ENCODE measurements around the gene ELMO1. TPM values are rescaled to one million over a fixed set of nuclear protein-coding genes. Genes with fewer than 3 reads are reported as not detected.

The ELMO1 gene
- total and polyA plus RNA-seq, 11 donors, result 6.9 to 38.6 (median 14.7) TPM

DNA sequence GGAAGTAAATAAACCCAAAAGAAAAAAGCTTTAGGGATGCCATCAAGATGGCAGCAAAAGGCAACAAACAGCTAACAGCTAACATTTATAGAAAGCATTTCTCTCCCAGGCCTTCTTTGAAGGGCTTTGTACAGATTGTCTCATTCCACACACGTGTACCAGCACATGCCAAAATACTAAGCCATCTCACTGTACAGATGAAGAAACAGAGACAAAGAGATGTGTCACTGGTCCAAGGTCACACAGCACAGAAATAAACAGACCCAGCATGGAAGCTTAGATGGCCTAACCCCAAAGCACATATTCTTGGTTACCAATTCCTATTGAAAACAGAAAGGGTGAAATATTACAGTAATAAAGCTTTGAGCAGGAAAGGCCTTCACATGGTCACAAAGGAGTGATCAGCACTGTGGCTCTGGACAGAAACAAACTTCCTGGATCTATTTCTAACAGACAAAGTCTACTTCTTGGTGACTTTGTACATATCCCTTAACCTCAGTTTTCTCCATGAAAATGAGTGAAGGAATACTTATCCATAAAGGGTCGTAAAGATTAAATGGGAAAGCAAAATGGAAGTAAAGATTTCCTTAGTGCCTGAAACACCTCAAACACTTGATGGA is 346.0 kb downstream of the ELMO1 start:
- no peaks in the 10 kb centered on the region for H3K27me3 ChIP-seq
- no peaks in the 10 kb centered on the region for H3K9me3 ChIP-seq
- H3K4me1 ChIP-seq, result peaks cover 0 to 17% (median 9%) of the 10 kb centered on the region in 12 donors
- WGBS, 4 donors, result 89 to 96% (median 92%) methylated on average over 2 of the region's 2 CpGs
- intact Hi-C loops (cut with DNase I), result no loop called here
- no peak for ATAC-seq
- H3K4me3 ChIP-seq, result no peak overlapping the region
- DNase-seq, result no peak
- TF ChIP-seq, protein P1, sequence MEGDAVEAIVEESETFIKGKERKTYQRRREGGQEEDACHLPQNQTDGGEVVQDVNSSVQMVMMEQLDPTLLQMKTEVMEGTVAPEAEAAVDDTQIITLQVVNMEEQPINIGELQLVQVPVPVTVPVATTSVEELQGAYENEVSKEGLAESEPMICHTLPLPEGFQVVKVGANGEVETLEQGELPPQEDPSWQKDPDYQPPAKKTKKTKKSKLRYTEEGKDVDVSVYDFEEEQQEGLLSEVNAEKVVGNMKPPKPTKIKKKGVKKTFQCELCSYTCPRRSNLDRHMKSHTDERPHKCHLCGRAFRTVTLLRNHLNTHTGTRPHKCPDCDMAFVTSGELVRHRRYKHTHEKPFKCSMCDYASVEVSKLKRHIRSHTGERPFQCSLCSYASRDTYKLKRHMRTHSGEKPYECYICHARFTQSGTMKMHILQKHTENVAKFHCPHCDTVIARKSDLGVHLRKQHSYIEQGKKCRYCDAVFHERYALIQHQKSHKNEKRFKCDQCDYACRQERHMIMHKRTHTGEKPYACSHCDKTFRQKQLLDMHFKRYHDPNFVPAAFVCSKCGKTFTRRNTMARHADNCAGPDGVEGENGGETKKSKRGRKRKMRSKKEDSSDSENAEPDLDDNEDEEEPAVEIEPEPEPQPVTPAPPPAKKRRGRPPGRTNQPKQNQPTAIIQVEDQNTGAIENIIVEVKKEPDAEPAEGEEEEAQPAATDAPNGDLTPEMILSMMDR (IDR thresholded peaks at IDR 0.05), result no peak
- no peak for TF ChIP-seq POLR2A (IDR thresholded peaks at IDR 0.05)
- H3K36me3 ChIP-seq, result no peaks in the 10 kb centered on the region
- H3K27ac ChIP-seq, result no peak overlapping the region

DNA sequence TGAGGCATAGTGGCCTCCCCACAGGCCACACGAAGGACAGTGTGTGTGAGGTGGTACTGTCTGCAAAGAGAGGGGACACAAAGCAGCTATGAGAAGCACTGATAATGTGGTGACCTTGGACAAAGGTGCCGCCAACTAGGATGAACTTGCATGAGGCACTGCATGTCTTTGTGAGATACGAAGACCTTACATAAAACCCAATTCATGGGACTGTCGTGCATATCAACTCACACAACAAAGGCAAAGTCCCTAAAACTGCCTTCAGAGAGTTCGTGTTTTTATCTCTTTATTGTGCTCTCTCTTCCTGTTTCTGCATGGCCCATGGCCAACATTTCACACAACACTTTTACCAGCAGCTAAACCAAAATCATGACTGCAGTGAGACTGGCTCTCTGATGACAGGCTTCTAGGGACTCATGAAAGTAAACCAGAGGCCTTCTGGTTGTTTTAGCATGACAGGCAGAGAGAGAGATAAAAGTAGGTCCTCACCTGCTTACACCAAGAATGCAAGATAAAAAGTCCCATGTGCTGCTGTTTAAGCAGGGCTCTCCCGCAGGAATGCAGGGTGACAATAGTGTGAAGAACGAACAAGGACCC is 347.8 kb downstream of the ELMO1 start:
- Histone ChIP-seq H3K4me1 (peaks cover 0 to 17% (median 9%) of the 10 kb centered on the region in 12 donors), H3K9me3 (no peaks in the 10 kb centered on the region), H3K27ac (no peak overlapping the region), H3K4me3 (no peak overlapping the region), H3K36me3 (peaks cover 0 to 10% (median 6%) of the 10 kb centered on the region in 9 donors), H3K27me3 (no peaks in the 10 kb centered on the region)
- TF ChIP-seq, protein P1 (IDR thresholded peaks at IDR 0.05), result no peak
- TF ChIP-seq POLR2A (IDR thresholded peaks at IDR 0.05), result no peak
- WGBS, 4 donors, result 43 to 53% (median 48%) methylated on average over 7 of the region's 7 CpGs
- DNase-seq (peak in 1 of 5 donors; percentile 25), ATAC-seq (peak in 1 of 4 donors; percentile 34)
- intact Hi-C loops (cut with DNase I), result no loop called here

DNA sequence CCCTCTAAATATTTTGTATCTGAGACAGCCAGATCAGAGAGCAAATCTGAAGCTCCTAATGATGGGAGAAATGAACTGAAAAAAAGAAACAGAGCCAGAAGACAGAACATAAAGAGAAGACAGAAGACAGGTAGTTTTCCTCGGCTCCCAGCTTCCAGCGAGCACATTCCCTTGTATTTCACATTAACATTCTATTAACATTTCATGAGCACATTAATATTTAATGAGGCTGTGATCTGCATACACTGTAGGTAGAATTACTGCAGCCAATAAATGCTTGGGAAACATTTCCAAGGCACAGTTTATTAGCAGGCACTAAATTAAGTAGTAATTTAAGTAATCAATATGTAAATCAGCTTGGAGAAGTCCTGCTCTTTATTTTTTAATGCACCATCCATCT is 349.9 kb downstream of the ELMO1 start:
- Histone ChIP-seq H3K4me3 (no peak overlapping the region), H3K27ac (no peak overlapping the region), H3K36me3 (peaks cover 0 to 21% (median 14%) of the 10 kb centered on the region in 9 donors), H3K27me3 (no peaks in the 10 kb centered on the region), H3K4me1 (peaks cover 0 to 17% (median 9%) of the 10 kb centered on the region in 12 donors), H3K9me3 (no peaks in the 10 kb centered on the region)
- DNase-seq, result no peak
- intact Hi-C loops (cut with DNase I), result no loop called here
- 89 to 99% (median 96%) methylated on average over 2 of the region's 2 CpGs for whole genome bisulfite sequencing, 4 donors
- TF ChIP-seq, protein P1 (IDR thresholded peaks at IDR 0.05), result no peak
- no peak for TF ChIP-seq POLR2A (IDR thresholded peaks at IDR 0.05)
- ATAC-seq, result no peak

DNA sequence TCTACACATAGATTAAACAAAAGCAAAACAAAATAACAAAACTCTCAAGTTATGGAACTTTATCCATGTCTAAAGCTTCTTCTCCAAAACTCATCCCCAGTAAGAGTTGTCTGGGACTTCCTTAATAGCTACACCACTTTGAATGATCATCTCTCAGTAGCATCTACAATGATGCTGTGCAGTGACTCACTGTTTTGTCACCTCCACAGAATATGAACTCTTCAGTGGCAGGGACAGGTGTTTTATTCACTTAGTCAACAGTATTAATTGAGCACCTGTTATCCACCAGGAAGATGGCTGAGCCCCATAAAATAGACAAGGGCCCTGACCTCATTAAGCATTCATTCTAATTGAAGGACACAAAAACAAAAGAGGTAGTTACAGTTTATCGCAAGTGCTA is 350.7 kb downstream of the ELMO1 start:
- TF ChIP-seq, protein P1 (IDR thresholded peaks at IDR 0.05), result no peak
- TF ChIP-seq POLR2A (IDR thresholded peaks at IDR 0.05), result no peak
- no peak for DNase-seq
- Histone ChIP-seq H3K9me3 (no peaks in the 10 kb centered on the region), H3K36me3 (peaks cover 0 to 21% (median 14%) of the 10 kb centered on the region in 9 donors), H3K27ac (no peak overlapping the region), H3K27me3 (no peaks in the 10 kb centered on the region), H3K4me1 (peaks cover 0 to 17% (median 9%) of the 10 kb centered on the region in 12 donors), H3K4me3 (no peak overlapping the region)
- 91 to 100% (median 96%) methylated on average over 1 of the region's 1 CpG for WGBS, 4 donors
- intact Hi-C loops (cut with DNase I), result no loop called here
- no peak for ATAC-seq

All from heart left ventricle (tissue), 16 donors.